ENCODE data around the gene TUBGCP6. TPM values are rescaled to one million over a fixed set of nuclear protein-coding genes. Genes with fewer than 3 reads are reported as not detected.

TUBGCP6 gene
- total RNA-seq, 2 experiments from 2014 or later: 44.8 to 47.2 TPM

DNA sequence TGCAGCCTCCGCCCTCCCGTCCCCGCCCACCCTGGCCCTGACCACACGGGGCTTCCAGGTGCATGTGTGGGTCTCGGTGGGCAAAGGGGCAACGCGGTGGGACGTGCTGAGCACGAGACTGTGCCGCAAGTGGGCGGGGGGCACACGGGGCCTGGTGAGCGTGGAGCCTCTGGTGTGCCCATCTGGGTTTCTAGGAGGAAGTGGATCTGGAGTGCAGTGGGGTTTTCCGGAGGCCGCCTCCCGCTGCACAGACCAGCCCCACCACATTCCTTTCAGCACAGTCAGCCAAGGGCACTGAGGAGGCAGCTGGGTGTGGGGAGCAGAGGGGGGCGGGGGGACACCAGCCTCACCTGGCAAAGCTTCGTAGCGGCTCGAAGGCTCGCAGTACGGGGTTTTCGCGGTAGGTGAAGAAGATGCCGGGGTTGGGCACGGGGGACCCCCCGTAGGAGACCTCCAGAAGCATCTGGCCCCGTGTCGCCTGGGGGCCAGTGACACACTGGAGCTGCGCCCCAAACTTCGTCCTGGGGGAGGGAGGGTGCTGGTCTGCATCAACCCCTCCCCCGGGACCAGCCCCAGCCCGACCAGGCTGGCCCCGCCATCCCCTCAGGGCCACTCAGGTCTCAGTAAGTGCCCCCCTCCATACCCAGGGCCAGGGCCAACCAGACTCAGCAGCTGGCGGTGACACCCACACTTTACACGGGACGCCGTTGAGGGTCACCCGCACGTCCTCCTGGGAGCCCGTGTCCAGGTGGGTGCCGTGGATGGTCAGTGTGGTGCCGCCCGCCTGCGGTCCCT, 37.7 kb upstream of the TUBGCP6 start:
- H3K4me3 Mint-ChIP-seq: no peak overlapping the region
- H3K27ac Mint-ChIP-seq: no peak overlapping the region
- no peaks in the 10 kb centered on the region for H3K9me3 Mint-ChIP-seq
- TF ChIP-seq, protein P1, sequence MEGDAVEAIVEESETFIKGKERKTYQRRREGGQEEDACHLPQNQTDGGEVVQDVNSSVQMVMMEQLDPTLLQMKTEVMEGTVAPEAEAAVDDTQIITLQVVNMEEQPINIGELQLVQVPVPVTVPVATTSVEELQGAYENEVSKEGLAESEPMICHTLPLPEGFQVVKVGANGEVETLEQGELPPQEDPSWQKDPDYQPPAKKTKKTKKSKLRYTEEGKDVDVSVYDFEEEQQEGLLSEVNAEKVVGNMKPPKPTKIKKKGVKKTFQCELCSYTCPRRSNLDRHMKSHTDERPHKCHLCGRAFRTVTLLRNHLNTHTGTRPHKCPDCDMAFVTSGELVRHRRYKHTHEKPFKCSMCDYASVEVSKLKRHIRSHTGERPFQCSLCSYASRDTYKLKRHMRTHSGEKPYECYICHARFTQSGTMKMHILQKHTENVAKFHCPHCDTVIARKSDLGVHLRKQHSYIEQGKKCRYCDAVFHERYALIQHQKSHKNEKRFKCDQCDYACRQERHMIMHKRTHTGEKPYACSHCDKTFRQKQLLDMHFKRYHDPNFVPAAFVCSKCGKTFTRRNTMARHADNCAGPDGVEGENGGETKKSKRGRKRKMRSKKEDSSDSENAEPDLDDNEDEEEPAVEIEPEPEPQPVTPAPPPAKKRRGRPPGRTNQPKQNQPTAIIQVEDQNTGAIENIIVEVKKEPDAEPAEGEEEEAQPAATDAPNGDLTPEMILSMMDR (IDR thresholded peaks at IDR 0.05): no peak
- H3K4me1 Mint-ChIP-seq (ENCODE audit: low read depth): no peaks in the 10 kb centered on the region
- no peak for DNase-seq
- H3K36me3 Mint-ChIP-seq (ENCODE audit: low read depth): peaks cover 2% of the 10 kb centered on the region
- intact Hi-C loops (cut with micrococcal nuclease): no loop called here
- H3K27me3 Mint-ChIP-seq: no peaks in the 10 kb centered on the region
- CTCF ChIA-PET: no interaction called here
- POLR2A ChIA-PET: no interaction called here
- no peak for ATAC-seq

DNA sequence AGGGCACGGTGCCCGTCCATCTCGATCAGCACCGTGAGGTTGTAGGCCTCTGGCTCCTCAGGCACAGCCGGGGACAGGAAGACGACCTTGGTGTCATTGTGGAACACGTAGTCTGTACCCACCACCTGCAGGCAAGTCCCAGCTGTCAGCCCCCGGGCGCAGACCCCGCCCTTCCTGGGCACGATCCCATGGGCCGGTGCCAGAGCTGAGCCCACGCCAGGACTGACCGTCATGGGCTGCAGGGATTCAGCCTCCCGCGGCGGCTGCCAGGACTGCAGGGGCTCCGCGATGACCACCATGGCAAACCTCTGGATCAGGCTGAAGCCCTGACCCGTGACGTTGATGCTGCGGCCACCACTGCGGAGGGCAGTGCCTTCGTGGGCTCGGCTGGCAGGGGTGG, 37.1 kb upstream of the TUBGCP6 start:
- TF ChIP-seq, protein P1 (IDR thresholded peaks at IDR 0.05): no peak
- Mint-ChIP-seq H3K27ac (no peak overlapping the region), H3K36me3 (ENCODE audit: low read depth) (peaks cover 2% of the 10 kb centered on the region), H3K4me1 (ENCODE audit: low read depth) (no peaks in the 10 kb centered on the region), H3K4me3 (no peak overlapping the region), H3K27me3 (no peaks in the 10 kb centered on the region), H3K9me3 (no peaks in the 10 kb centered on the region)
- no peak for DNase-seq
- ATAC-seq: no peak
- intact Hi-C loops (cut with micrococcal nuclease): no loop called here
- ChIA-PET POLR2A (no interaction called here), CTCF (no interaction called here)

DNA sequence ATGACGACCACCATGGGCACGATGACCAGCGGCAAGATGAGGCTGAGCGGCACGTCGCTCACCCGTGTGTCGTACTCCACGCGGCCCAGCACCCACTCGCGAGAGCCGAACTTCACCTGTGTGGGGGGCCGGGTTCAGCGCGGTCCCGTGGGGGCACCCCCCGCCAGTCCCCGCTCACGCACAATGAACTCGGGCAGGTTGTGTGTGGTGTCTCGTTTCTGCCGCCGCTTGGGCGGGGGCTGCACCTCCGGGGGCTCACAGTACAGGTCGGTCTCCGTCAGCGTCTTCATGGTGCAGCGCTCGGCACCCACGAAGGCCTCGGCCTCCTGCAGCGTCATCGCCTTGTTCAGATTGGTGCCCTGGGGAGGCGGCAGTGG, 36.5 kb upstream of the TUBGCP6 start:
- ATAC-seq: no peak
- peaks cover 2% of the 10 kb centered on the region for H3K36me3 Mint-ChIP-seq (ENCODE audit: low read depth)
- intact Hi-C loops (cut with micrococcal nuclease): no loop called here
- H3K27me3 Mint-ChIP-seq: no peaks in the 10 kb centered on the region
- TF ChIP-seq, protein P1 (IDR thresholded peaks at IDR 0.05): no peak
- H3K4me3 Mint-ChIP-seq: no peak overlapping the region
- H3K27ac Mint-ChIP-seq: no peak overlapping the region
- ChIA-PET CTCF (no interaction called here), POLR2A (no interaction called here)
- H3K4me1 Mint-ChIP-seq (ENCODE audit: low read depth): no peaks in the 10 kb centered on the region
- DNase-seq: no peak
- H3K9me3 Mint-ChIP-seq: no peaks in the 10 kb centered on the region

DNA sequence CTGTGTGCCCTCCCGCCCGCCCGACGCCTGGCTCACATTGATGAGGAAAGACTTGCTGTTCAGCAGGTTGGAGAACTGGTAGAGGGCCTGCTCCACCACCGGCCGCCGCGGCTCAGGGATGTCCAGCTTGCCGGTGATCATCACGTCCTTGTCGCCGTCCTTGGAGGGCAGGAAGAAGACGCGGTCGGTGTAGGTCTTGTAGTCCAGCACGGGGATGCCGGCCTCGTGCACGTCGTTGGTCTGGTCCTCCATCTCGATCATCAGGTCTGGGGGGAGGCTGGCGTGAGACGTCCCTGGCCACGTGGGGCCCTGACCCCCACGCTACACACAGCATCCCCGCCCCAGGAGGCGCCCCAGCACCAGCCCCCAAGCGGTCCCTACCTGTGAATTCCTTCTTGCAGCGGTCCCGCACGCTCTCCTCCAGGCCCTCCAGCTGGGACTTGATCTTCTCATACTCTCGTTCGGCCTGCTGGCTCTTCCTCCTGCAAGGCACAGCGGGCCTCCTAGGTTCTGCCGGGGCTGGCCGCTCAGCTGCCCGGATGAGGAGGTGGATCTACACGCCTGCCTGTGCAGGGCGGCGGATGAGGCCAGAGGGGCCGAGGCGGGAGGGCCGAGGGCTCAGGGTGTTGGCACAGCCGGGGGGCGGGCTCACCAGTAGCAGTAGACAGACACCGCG, 36.0 kb upstream of the TUBGCP6 start:
- intact Hi-C loops (cut with micrococcal nuclease): no loop called here
- Mint-ChIP-seq H3K27me3 (no peaks in the 10 kb centered on the region), H3K36me3 (ENCODE audit: low read depth) (peaks cover 2% of the 10 kb centered on the region), H3K4me1 (ENCODE audit: low read depth) (no peaks in the 10 kb centered on the region), H3K4me3 (no peak overlapping the region), H3K27ac (no peak overlapping the region), H3K9me3 (no peaks in the 10 kb centered on the region)
- no peak for ATAC-seq
- ChIA-PET CTCF (no interaction called here), POLR2A (no interaction called here)
- DNase-seq: no peak
- TF ChIP-seq, protein P1 (IDR thresholded peaks at IDR 0.05): no peak

DNA sequence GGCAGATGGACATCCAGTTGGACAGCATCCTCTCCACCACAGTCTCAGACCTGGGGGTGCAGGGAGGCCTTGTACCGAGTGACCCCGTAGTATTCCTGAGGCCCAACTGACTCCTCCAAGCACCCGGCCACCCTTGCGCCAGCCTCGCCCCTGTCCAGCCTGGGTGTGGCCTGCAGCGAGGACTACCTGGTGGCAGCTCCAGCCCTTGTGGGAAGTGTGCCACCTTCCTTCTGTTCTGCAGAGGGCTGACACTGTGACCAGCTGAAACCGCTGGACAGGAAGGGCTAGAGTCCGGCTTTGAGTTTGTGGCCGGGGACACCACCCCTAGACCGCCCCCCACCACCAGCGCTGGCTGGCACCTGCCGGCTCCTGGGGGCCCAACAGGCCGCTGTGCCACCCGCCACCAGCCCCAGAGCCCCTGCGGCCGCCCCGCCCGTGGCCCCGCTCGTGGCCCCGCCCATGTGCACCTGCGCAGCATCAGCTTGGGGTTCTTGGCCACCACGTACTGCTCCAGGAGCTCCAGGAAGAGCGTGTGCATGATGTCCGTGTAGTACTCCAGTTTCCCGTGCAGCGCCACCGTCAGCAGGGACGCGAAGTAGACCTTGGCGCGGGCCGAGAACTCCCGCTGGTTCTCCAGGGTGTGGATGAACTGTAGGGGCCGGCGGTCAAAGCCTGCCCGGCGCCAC, 35.3 kb upstream of the TUBGCP6 start:
- ChIA-PET CTCF (no interaction called here), POLR2A (no interaction called here)
- H3K4me3 Mint-ChIP-seq: no peak overlapping the region
- DNase-seq (no peak), ATAC-seq (no peak)
- TF ChIP-seq, protein P1 (IDR thresholded peaks at IDR 0.05): no peak
- no peaks in the 10 kb centered on the region for H3K4me1 Mint-ChIP-seq (ENCODE audit: low read depth)
- H3K36me3 Mint-ChIP-seq (ENCODE audit: low read depth): peaks cover 2% of the 10 kb centered on the region
- intact Hi-C loops (cut with micrococcal nuclease): no loop called here
- H3K27me3 Mint-ChIP-seq: no peaks in the 10 kb centered on the region
- no peak overlapping the region for H3K27ac Mint-ChIP-seq
- no peaks in the 10 kb centered on the region for H3K9me3 Mint-ChIP-seq

Measured in activated CD8-positive, alpha-beta T cell treated with anti-CD3 and anti-CD28 coated beads for 36 hours (primary cell).